ENCODE measurements around the gene NOTCH1. TPM values are rescaled to one million over a fixed set of nuclear protein-coding genes. Genes with fewer than 3 reads are reported as not detected.

NOTCH1 gene
- total and polyA plus RNA-seq, 12 donors, result 0.81 to 31.5 (median 24.0) TPM

DNA sequence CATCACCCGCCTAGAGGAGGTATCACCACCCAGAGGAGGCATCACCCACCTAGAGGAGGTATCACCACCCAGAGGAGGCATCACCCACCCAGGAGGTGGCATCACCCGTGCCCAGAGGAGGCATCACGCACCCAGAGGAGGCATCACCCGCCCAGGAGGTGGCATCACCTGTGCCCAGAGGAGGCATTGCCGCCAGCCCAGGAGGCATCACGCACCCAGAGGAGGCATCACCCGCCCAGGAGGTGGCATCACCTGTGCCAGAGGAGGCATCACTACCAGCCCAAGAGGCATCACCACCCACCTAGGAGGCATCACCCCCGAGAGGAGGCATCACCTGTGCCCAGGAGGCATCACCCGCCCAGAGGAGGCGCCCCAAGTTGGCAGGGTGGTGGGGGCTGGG is 2.6 kb downstream of the NOTCH1 start:
- H3K9me3 ChIP-seq (replicated peaks in 1 of 3), result no peaks in the 10 kb centered on the region
- WGBS, 4 donors, result 83 to 100% (median 92%) methylated on average over 1 to 10 of the region's 10 CpGs
- H3K27ac ChIP-seq, result peak overlapping the region in 1 of 5 donors; percentile 93
- no peaks in the 10 kb centered on the region for H3K36me3 ChIP-seq (replicated peaks in 1 of 2)
- no peaks in the 10 kb centered on the region for H3K27me3 ChIP-seq
- no peak for DNase-seq
- intact Hi-C loops (cut with DNase I), result loop anchor here in 1 of 2 donors (5.0 kb wide), 1 partner anchor 79 kb away; no protein-coding TSS in a partner anchor
- H3K4me3 ChIP-seq, result no peak overlapping the region
- peaks cover 8 to 38% of the 10 kb centered on the region in 2 donors for H3K4me1 ChIP-seq (replicated peaks in 1 of 2)
- TF ChIP-seq, protein P1, sequence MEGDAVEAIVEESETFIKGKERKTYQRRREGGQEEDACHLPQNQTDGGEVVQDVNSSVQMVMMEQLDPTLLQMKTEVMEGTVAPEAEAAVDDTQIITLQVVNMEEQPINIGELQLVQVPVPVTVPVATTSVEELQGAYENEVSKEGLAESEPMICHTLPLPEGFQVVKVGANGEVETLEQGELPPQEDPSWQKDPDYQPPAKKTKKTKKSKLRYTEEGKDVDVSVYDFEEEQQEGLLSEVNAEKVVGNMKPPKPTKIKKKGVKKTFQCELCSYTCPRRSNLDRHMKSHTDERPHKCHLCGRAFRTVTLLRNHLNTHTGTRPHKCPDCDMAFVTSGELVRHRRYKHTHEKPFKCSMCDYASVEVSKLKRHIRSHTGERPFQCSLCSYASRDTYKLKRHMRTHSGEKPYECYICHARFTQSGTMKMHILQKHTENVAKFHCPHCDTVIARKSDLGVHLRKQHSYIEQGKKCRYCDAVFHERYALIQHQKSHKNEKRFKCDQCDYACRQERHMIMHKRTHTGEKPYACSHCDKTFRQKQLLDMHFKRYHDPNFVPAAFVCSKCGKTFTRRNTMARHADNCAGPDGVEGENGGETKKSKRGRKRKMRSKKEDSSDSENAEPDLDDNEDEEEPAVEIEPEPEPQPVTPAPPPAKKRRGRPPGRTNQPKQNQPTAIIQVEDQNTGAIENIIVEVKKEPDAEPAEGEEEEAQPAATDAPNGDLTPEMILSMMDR (IDR thresholded peaks at IDR 0.05), result no peak
- TF ChIP-seq POLR2A (IDR thresholded peaks at IDR 0.05), result no peak

DNA sequence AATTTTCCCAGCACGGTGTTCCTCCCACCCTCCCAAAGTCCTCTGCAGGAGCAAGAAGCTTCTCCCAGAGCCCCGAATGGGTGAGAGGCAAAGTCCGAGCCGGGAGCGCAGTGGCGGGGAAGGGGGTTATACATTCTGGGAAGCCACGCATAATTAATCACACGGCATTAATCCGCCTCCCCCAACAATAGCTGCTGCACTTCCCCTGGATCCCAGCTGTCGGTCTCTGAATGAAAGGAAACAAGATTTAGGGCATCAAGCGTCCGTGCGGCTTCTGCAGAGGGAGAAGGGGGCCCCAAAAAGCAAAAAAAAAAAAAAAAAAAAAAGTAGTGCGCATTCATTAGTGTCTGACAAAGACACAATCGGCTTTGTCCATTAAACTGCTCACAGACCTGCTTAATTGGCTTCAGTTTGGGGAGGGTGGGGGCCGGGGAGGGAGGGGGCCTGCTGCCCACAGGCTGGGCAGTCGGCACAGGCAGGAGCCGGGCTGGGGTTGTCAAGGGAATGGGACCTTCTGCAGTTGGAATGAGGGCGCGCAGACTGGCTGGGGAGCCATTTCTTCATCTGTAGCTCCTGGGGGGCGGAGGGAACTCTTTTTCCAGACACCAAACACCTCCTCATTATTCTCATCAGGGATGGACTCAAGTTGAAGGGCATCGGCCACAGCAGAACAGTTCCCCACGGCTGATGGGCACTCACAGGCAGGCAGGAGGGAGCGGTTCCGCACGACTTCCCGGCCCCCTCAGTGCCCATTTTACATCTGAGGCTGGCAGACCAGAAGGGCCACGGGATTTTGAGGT is 3.4 kb downstream of the NOTCH1 start:
- H3K27ac ChIP-seq, result peak overlapping the region in 2 of 5 donors; percentile 45 to 93
- 77 to 85% (median 84%) methylated on average over 26 to 28 of the region's 28 CpGs for WGBS, 4 donors

DNA sequence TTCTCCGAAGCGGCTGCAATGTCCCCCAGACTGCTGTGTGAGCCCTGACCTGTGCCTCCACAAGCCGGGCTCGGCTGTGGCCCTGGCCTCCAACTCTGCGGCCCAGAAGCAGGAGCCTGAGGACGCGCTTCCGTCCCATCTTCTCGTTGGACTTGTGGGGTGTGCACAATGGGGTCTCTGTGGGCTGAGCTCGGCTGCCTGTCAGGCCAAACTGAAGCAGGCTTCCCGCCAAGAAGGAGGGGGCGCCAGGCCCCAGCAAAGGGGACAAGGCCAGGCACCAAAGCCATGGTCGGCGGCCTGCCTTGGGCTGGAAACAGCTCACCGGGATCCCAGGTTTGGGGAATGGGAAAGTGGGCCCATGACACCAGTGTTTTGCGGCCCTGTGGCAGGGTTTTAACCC is 4.1 kb downstream of the NOTCH1 start:
- Histone ChIP-seq H3K27me3 (no peaks in the 10 kb centered on the region), H3K4me3 (no peak overlapping the region), H3K4me1 (replicated peaks in 1 of 2) (peaks cover 3 to 38% of the 10 kb centered on the region in 2 donors), H3K9me3 (replicated peaks in 1 of 3) (no peaks in the 10 kb centered on the region), H3K36me3 (replicated peaks in 1 of 2) (no peaks in the 10 kb centered on the region), H3K27ac (peak overlapping the region in 2 of 5 donors; percentile 45 to 91)
- DNase-seq, result no peak
- TF ChIP-seq, protein P1 (IDR thresholded peaks at IDR 0.05), result no peak
- TF ChIP-seq POLR2A (IDR thresholded peaks at IDR 0.05), result no peak
- intact Hi-C loops (cut with DNase I), result loop anchor here in 1 of 2 donors (5.0 kb wide), 1 partner anchor 81 kb away; no protein-coding TSS in a partner anchor
- WGBS, 4 donors, result 75 to 90% (median 82%) methylated on average over 2 to 16 of the region's 16 CpGs

More for the DNA sequence above, 3.4 kb downstream of the NOTCH1 start:
- Histone ChIP-seq H3K4me3 (no peak overlapping the region), H3K4me1 (replicated peaks in 1 of 2) (peaks cover 8 to 43% of the 10 kb centered on the region in 2 donors), H3K36me3 (replicated peaks in 1 of 2) (no peaks in the 10 kb centered on the region), H3K9me3 (replicated peaks in 1 of 3) (no peaks in the 10 kb centered on the region), H3K27me3 (no peaks in the 10 kb centered on the region)
- DNase-seq, result no peak
- TF ChIP-seq, protein P1 (IDR thresholded peaks at IDR 0.05), result no peak
- no peak for TF ChIP-seq POLR2A (IDR thresholded peaks at IDR 0.05)
- intact Hi-C loops (cut with DNase I), result loop anchor here in 1 of 2 donors (5.0 kb wide), 1 partner anchor 80 kb away; no protein-coding TSS in a partner anchor

DNA sequence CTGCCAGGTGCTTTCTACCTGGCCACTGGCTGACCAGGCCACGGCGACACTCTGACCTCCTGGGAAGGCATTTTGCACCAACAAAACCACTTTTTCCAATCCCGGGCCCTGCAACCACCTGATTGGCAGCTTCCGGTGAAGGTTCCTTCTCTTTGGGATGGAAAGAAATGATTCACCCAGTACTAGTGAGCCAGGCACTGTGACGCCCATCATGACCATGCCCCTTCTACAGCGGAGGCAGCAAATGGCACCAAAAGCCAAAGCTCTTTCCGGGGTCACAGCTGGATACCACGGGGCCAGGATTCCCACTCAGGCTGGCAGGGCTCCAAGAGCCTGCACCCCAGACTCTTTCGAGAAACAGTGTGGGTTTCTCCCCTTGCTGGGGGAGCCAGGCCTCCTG is 4.7 kb downstream of the NOTCH1 start:
- peak overlapping the region in 2 of 5 donors; percentile 83 to 91 for H3K27ac ChIP-seq
- TF ChIP-seq, protein P1 (IDR thresholded peaks at IDR 0.05), result no peak
- TF ChIP-seq POLR2A (IDR thresholded peaks at IDR 0.05), result no peak
- H3K36me3 ChIP-seq (replicated peaks in 1 of 2), result no peaks in the 10 kb centered on the region
- no peak for DNase-seq
- WGBS, 4 donors, result 79 to 83% (median 83%) methylated on average over 8 to 9 of the region's 9 CpGs
- H3K9me3 ChIP-seq (replicated peaks in 1 of 3), result no peaks in the 10 kb centered on the region
- H3K4me3 ChIP-seq, result no peak overlapping the region
- H3K4me1 ChIP-seq (replicated peaks in 1 of 2), result peaks cover 0 to 33% of the 10 kb centered on the region in 2 donors
- intact Hi-C loops (cut with DNase I), result loop anchor here in 1 of 2 donors (5.0 kb wide), 1 partner anchor 81 kb away; no protein-coding TSS in a partner anchor
- H3K27me3 ChIP-seq, result no peaks in the 10 kb centered on the region

Measured in adrenal gland (tissue), 12 donors.